K562 (cell line): Measurements from ENCODE around the gene PALLD.

Experiments used
- ATF7 ChIP-seq: fragments of 450-650 bp; IDR thresholded peaks from 2 replicates; pipeline ENCODE4 v1.7.1; 2014; ENCODE audit warnings: mild to moderate bottlenecking, moderate library complexity
- EP300 ChIP-seq: IDR thresholded peaks from 2 replicates; pipeline ENCODE4 v1.6.1; 2012; ENCODE audit warnings: low read length, improper control_type of control experiment
- NFIX ChIP-seq: fragments of 250-450 bp; sonication (Bioruptor Pico); IDR thresholded peaks from 2 replicates; pipeline ENCODE4 v1.4.0; 2020; ENCODE audit warnings: low read depth, mild to moderate bottlenecking, moderate library complexity
- TCF7 ChIP-seq: sonication (generic); IDR thresholded peaks from 2 replicates; pipeline ENCODE4 v1.6.1; 2016; ENCODE audit warnings: antibody characterized with exemption, borderline replicate concordance
- ZC3H11A ChIP-seq: IDR thresholded peaks from 2 replicates; pipeline ENCODE4 v1.6.1; 2012; ENCODE audit warnings: low read depth, low read length, improper control_type of control experiment
- ZFX ChIP-seq: sonication (generic); formaldehyde crosslinking; IDR thresholded peaks from 2 replicates; pipeline ENCODE4 v1.8.0; 2022; ENCODE audit warnings: mild to moderate bottlenecking, missing genetic modification reagents, moderate library complexity
- TF ChIP-seq, protein P1 (sequence below), 3 experiments: IDR thresholded peaks in 2 of 3; conservative IDR thresholded peaks in 1 of 3; 2 replicates each; pipeline ENCODE4 v1.5.1; 2011 to 2012; ENCODE audit warnings: low read length in 3 of 3, mild to moderate bottlenecking in 3 of 3, control low read depth in 2 of 3, improper control_type of control experiment in 1 of 3, inconsistent platforms in 1 of 3, low read depth in 1 of 3, mixed read lengths in 1 of 3, moderate library complexity in 1 of 3; ENCODE audit not compliant: insufficient read depth in 2 of 3

- TF ChIP-seq, protein P1, sequence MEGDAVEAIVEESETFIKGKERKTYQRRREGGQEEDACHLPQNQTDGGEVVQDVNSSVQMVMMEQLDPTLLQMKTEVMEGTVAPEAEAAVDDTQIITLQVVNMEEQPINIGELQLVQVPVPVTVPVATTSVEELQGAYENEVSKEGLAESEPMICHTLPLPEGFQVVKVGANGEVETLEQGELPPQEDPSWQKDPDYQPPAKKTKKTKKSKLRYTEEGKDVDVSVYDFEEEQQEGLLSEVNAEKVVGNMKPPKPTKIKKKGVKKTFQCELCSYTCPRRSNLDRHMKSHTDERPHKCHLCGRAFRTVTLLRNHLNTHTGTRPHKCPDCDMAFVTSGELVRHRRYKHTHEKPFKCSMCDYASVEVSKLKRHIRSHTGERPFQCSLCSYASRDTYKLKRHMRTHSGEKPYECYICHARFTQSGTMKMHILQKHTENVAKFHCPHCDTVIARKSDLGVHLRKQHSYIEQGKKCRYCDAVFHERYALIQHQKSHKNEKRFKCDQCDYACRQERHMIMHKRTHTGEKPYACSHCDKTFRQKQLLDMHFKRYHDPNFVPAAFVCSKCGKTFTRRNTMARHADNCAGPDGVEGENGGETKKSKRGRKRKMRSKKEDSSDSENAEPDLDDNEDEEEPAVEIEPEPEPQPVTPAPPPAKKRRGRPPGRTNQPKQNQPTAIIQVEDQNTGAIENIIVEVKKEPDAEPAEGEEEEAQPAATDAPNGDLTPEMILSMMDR (IDR thresholded peaks at IDR 0.05 in 2 of 3, conservative IDR thresholded peaks at IDR 0.05 in 1 of 3; ENCODE audit: insufficient read depth in 2 of 3, low read depth in 1 of 3, low read length in 3 of 3), result no peak
- TF ChIP-seq NFIX (no peak), EP300 (no peak), ZFX (CRISPR knock-in tag) (no peak), TCF7 (no peak), ZC3H11A (no peak), ATF7 (no peak)
Measured at GRCh38 chr4:168639914-168640313, 143.1 kb downstream of the PALLD start.
